Measurements from ENCODE around the gene SERPINB13.
"Not testable (repeated sequence)": the region's sequence is repeated elsewhere in the genome, so short reads cannot be mapped to it uniquely, and the experiment has no call there.

GRCh38 chr18:63644694-63645093 is 57.6 kb downstream of the SERPINB13 start:
- TF ChIP-seq, protein P1, sequence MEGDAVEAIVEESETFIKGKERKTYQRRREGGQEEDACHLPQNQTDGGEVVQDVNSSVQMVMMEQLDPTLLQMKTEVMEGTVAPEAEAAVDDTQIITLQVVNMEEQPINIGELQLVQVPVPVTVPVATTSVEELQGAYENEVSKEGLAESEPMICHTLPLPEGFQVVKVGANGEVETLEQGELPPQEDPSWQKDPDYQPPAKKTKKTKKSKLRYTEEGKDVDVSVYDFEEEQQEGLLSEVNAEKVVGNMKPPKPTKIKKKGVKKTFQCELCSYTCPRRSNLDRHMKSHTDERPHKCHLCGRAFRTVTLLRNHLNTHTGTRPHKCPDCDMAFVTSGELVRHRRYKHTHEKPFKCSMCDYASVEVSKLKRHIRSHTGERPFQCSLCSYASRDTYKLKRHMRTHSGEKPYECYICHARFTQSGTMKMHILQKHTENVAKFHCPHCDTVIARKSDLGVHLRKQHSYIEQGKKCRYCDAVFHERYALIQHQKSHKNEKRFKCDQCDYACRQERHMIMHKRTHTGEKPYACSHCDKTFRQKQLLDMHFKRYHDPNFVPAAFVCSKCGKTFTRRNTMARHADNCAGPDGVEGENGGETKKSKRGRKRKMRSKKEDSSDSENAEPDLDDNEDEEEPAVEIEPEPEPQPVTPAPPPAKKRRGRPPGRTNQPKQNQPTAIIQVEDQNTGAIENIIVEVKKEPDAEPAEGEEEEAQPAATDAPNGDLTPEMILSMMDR (IDR thresholded peaks at IDR 0.05): not testable (repeated sequence)
- not testable (repeated sequence) for TF ChIP-seq EZH2 (IDR thresholded peaks at IDR 0.05; ENCODE audit: borderline replicate concordance, insufficient read depth, low read depth, low read length, poor library complexity, severe bottlenecking)
